Sigmoid colon (tissue), 7 donors: ENCODE measurements around the gene PAK2. TPM values are rescaled to one million over a fixed set of nuclear protein-coding genes. Genes with fewer than 3 reads are reported as not detected.

Source experiments
- DNase-seq: peaks from one replicate; pipeline ENCODE4 v3.0.0-alpha.2; 2019
- H3K27ac ChIP-seq, 4 donors: fragments of 200-600 bp; sonication (generic); one replicate each; pipeline ENCODE4 v1.5.1; 2016 to 2019; ENCODE audit warnings: mild to moderate bottlenecking in 1 of 4
- H3K27me3 ChIP-seq, 3 donors: fragments of 200-600 bp; sonication (generic); one replicate each; pipeline ENCODE4 v1.5.1; 2019; ENCODE audit warnings: mild to moderate bottlenecking in 1 of 3
- H3K36me3 ChIP-seq, 4 donors: fragments of 200-600 bp; sonication (generic); one replicate each; pipeline ENCODE4 v1.5.1; 2016 to 2019
- H3K4me1 ChIP-seq, 4 donors: fragments of 200-600 bp; sonication (generic); one replicate each; pipeline ENCODE4 v1.5.1; 2017 to 2019
- H3K4me3 ChIP-seq, 4 donors: fragments of 200-600 bp; sonication (generic); one replicate each; pipeline ENCODE4 v1.5.1; 2017 to 2019; ENCODE audit warnings: mild to moderate bottlenecking in 2 of 4, moderate library complexity in 1 of 4
- H3K9me3 ChIP-seq, 4 donors: fragments of 200-600 bp in 3 of 4; sonication (generic) in 3 of 4; one replicate each; pipeline versions ENCODE4 v1.5.1 to v1.6.1; 2013 to 2019
- EP300 ChIP-seq, 4 donors: sonication (generic); formaldehyde crosslinking; IDR thresholded peaks; one replicate each; pipeline ENCODE4 v1.6.1; 2017; ENCODE audit warnings: antibody characterized with exemption in 4 of 4
- POLR2A ChIP-seq, 2 donors: fragments of 450-650 bp; IDR thresholded peaks; one replicate each; pipeline ENCODE4 v1.6.1; 2016; ENCODE audit warnings: antibody characterized with exemption in 2 of 2, mild to moderate bottlenecking in 2 of 2, moderate library complexity in 2 of 2
- POLR2AphosphoS5 ChIP-seq, 4 donors: sonication (generic); formaldehyde crosslinking; IDR thresholded peaks; one replicate each; pipeline ENCODE4 v1.6.1; 2017; ENCODE audit warnings: antibody characterized with exemption in 4 of 4
- WGBS, 2 donors: extraction: QIAGEN DNeasy Blood & Tissue Kit; methylation state at CpG; one replicate each; pipeline ENCODE4 v1.1.7; 2013; 5-methylcytosine and 5-hydroxymethylcytosine counted together
- intact Hi-C: fragments of 100-400 bp; cut with DNase I; formaldehyde crosslinking; loops from one replicate; pipeline ENCODE4 v1.15.1; 2023
- polyA plus RNA-seq, 3 donors: library from polyadenylated mRNA; stranded (reverse); fragments of 200-250 nt; gene quantifications; one replicate each; pipeline ENCODE4 v1.2.3, GENCODE V29; 2013
- total RNA-seq, 4 donors: library from RNA; depleted of rRNA; stranded (reverse); fragments of >200 nt; gene quantifications; one replicate each; pipeline ENCODE4 v1.1.0, GENCODE V29; 2016
- TF ChIP-seq, protein P1 (sequence below), 4 experiments: fragments of 450-650 bp in 3 of 4; fragments of 200-600 bp in 1 of 4; IDR thresholded peaks; one replicate each; pipeline ENCODE4 v1.5.1; 2016 to 2019; ENCODE audit warnings: antibody characterized with exemption in 4 of 4, mild to moderate bottlenecking in 3 of 4, moderate library complexity in 2 of 4
- donor health status: healthy with polysubstance abuse.
- donor health status: Bipolar disorder and iron deficiency.
- donor health status: healthy.

Gene PAK2
- total and polyA plus RNA-seq, 7 donors: 22.8 to 44.6 (median 35.5) TPM

DNA sequence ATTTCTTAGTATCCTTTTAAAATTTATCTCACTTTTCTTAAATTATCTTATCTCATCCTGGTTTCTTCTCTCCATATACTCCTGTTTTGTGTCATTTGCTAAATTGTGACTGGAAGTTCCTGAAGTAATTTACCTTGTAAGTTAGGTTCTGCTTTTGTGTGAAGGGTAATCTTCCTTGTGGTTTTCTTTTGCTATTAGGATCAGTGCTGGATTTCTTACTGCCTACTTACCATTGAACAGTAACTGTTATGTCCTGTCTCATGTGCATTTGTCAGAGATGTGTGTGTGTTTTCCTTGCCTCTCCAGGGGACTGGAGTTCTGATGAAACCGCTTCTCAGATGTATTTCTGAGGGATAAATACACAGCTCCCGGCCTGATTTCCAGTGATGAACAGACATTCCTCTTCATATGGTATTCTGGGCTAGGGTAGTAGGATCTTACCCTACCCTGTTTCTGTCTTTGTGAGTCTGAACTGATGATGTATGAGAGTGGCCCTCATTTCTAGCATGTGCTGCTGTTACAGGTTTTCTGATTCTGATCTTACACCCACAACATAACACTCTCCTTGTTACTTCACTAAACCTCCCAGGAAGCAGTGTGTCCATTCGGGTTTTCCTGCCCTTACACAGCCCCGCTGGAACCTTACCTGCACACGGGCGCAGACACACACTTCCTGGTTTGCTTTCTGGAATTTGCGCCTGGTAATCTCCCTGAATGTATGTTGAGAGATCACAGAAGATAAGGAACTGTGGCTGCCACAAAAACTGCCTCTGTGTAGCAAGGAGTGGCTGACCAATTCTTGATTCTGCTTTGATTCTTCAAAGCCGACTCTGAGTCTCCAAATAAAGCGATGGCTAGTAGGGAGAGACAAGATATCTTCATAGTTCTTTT, 14.7 kb downstream of the PAK2 start:
- no peaks in the 10 kb centered on the region for H3K27me3 ChIP-seq
- DNase-seq: no peak
- no peaks in the 10 kb centered on the region for H3K36me3 ChIP-seq
- no peak overlapping the region for H3K4me3 ChIP-seq
- intact Hi-C loops: no loop called here
- H3K27ac ChIP-seq: no peak overlapping the region
- TF ChIP-seq EP300 (IDR thresholded peaks at IDR 0.05) (no peak), POLR2AphosphoS5 (IDR thresholded peaks at IDR 0.05) (no peak), POLR2A (IDR thresholded peaks at IDR 0.05) (no peak)
- TF ChIP-seq, protein P1, sequence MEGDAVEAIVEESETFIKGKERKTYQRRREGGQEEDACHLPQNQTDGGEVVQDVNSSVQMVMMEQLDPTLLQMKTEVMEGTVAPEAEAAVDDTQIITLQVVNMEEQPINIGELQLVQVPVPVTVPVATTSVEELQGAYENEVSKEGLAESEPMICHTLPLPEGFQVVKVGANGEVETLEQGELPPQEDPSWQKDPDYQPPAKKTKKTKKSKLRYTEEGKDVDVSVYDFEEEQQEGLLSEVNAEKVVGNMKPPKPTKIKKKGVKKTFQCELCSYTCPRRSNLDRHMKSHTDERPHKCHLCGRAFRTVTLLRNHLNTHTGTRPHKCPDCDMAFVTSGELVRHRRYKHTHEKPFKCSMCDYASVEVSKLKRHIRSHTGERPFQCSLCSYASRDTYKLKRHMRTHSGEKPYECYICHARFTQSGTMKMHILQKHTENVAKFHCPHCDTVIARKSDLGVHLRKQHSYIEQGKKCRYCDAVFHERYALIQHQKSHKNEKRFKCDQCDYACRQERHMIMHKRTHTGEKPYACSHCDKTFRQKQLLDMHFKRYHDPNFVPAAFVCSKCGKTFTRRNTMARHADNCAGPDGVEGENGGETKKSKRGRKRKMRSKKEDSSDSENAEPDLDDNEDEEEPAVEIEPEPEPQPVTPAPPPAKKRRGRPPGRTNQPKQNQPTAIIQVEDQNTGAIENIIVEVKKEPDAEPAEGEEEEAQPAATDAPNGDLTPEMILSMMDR (IDR thresholded peaks at IDR 0.05): no peak
- peaks cover 0 to 2% (median 0%) of the 10 kb centered on the region in 4 donors for H3K9me3 ChIP-seq
- peaks cover 0 to 14% (median 7%) of the 10 kb centered on the region in 4 donors for H3K4me1 ChIP-seq
- 22 to 60% methylated on average over 9 of the region's 9 CpGs for WGBS, 2 donors

DNA sequence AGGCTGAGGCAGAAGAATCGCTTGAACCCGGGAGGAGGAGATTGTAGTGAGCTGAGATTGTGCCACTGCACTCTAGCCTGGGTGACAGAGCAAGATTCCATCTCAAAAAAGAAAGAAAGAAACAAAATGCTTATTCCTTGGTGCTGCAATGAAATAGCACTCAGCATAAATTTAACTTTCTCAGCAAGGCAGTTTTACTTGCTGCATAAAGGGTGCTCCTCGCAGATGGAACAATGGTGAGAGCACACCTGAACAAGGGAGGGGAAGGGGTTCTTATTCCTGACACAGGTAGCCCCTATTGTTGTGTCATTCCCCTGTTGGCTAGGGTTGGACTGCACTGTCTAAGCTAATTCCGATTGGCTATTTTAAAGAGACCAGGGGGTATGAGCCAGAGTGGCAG, 17.1 kb downstream of the PAK2 start:
- TF ChIP-seq POLR2AphosphoS5 (IDR thresholded peaks at IDR 0.05) (no peak), POLR2A (IDR thresholded peaks at IDR 0.05) (no peak), EP300 (IDR thresholded peaks at IDR 0.05) (no peak)
- TF ChIP-seq, protein P1 (IDR thresholded peaks at IDR 0.05): no peak

DNA sequence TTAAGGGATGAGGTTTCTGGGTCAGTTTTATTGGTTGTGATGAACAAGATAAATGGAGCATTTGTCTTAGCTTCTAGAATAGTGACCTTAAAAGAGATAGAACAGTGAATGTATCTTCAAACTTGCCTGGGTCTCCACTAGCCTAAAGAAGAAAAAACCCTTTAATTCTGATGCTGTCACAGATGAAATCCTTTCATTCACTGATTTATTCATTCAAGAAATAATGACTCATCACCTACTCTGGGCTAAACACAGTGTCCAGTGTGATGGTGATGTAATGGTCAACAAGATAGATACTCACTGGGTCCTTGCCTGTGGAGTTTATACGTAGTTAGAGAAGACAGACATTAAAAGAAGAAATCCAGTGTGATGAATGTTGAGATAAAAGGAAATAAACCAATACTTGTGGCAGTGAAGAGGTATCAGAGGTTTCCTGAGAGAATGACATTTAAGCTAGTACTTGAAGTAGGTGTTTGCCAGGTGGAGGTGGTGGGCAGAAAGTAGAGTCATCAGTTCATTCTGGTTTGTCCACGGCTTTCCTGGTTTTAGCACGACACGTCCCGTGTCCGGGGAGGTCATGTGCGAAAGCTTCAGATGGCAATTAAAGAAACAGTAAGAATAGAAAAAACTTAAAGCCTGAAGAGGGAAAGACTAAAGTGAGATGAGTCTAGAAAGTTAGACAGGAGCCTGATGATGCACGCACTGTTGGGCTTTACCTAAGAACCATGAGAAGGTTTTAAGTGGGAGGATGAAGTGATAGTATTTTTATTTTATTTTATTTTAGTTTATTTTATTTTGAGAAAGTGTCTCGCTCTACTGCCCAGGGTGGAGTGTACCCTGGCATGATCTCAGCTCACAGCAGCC, 18.5 kb downstream of the PAK2 start:
- no peaks in the 10 kb centered on the region for H3K27me3 ChIP-seq
- no peaks in the 10 kb centered on the region for H3K36me3 ChIP-seq
- TF ChIP-seq, protein P1 (IDR thresholded peaks at IDR 0.05): no peak
- TF ChIP-seq POLR2A (IDR thresholded peaks at IDR 0.05): no peak
- no peak for TF ChIP-seq POLR2AphosphoS5 (IDR thresholded peaks at IDR 0.05)
- H3K4me3 ChIP-seq: no peak overlapping the region
- H3K9me3 ChIP-seq: peaks cover 0 to 2% (median 0%) of the 10 kb centered on the region in 4 donors
- intact Hi-C loops: no loop called here
- no peak for DNase-seq
- peaks cover 0 to 14% (median 7%) of the 10 kb centered on the region in 4 donors for H3K4me1 ChIP-seq
- WGBS, 2 donors: 78 to 91% methylated on average over 9 of the region's 9 CpGs
- no peak overlapping the region for H3K27ac ChIP-seq

More for the DNA sequence above, 17.1 kb downstream of the PAK2 start:
- Histone ChIP-seq H3K27me3 (no peaks in the 10 kb centered on the region), H3K27ac (no peak overlapping the region), H3K36me3 (no peaks in the 10 kb centered on the region), H3K9me3 (peaks cover 0 to 2% (median 0%) of the 10 kb centered on the region in 4 donors), H3K4me3 (no peak overlapping the region), H3K4me1 (peaks cover 0 to 14% (median 7%) of the 10 kb centered on the region in 4 donors)
- intact Hi-C loops: no loop called here
- 75 to 98% methylated on average over 4 of the region's 4 CpGs for WGBS, 2 donors
- DNase-seq: no peak

DNA sequence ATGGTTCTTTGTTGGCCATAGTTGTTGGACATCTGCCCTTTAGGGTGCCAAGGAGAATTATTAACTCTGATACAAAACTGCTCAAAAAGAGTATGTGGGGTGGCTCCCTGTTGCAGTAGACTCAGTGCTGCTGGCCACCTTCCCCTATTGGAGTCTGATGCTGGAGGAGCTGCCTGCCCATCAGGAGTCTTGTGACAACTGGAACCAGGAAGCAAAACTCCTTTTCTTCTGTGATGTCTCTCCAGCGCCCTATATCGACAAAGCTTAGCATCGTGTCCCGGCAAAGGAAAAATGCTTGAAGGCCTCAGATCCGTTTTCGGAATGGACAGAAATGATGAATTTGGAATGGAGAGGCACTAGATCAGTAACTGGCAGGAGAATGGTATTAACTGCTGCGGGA, 23.5 kb downstream of the PAK2 start:
- H3K4me3 ChIP-seq: no peak overlapping the region
- 81 to 98% methylated on average over 7 of the region's 7 CpGs for WGBS, 2 donors
- peaks cover 0 to 9% (median 2%) of the 10 kb centered on the region in 4 donors for H3K4me1 ChIP-seq
- DNase-seq: no peak
- H3K9me3 ChIP-seq: no peaks in the 10 kb centered on the region
- H3K36me3 ChIP-seq: no peaks in the 10 kb centered on the region
- H3K27me3 ChIP-seq: no peaks in the 10 kb centered on the region
- intact Hi-C loops: no loop called here
- no peak for TF ChIP-seq POLR2A (IDR thresholded peaks at IDR 0.05)
- TF ChIP-seq EP300 (IDR thresholded peaks at IDR 0.05): no peak
- no peak for TF ChIP-seq POLR2AphosphoS5 (IDR thresholded peaks at IDR 0.05)
- TF ChIP-seq, protein P1 (IDR thresholded peaks at IDR 0.05): no peak
- H3K27ac ChIP-seq: no peak overlapping the region
